SK-N-SH (cell line): ENCODE results near the gene IMPDH1. TPM values are rescaled to one million over a fixed set of nuclear protein-coding genes. Genes with fewer than 3 reads are reported as not detected.
A peak's percentile ranks its signal among the peaks of the same experiment; 100 is the strongest.

Source experiments
- CTCF ChIA-PET: fragments of 300-600, 350-600 bp; formaldehyde crosslinking; extraction: SDS; loops from one replicate; lab custom pipeline; 2021; lab: Yijun Ruan, JAX
- POLR2A ChIA-PET: fragments of 350-600 bp; sonication (Branson Sonifier 250); formaldehyde crosslinking; extraction: SDS; loops from one replicate; lab custom pipeline; 2020; ENCODE audit warnings: antibody characterized with exemption, inconsistent platforms; lab: Yijun Ruan, JAX
- DNase-seq: peaks from one replicate; pipeline ENCODE4 v3.0.0; 2012
- H2AFZ ChIP-seq: fragments of 200-600 bp; sonication (generic); 2 replicates; pipeline ENCODE4 v1.8.1; 2016; ENCODE audit warnings: antibody characterized with exemption, mild to moderate bottlenecking, low read depth
- H3F3A ChIP-seq: fragments of 200-600 bp; sonication (generic); replicated peaks from 2 replicates; pipeline ENCODE3; 2016; ENCODE audit warnings: antibody characterized with exemption, mild to moderate bottlenecking; ENCODE audit not compliant: insufficient read depth
- H3K27ac ChIP-seq, 2 experiments: fragments of 200-500 bp in 1 of 2; fragments of 200-600 bp in 1 of 2; sonication (Bioruptor generic) in 1 of 2; sonication (generic), shearing (Covaris generic) in 1 of 2; 2 replicates each; pipeline versions ENCODE4 v1.5.1 to v1.6.1; 2014 to 2016; ENCODE audit warnings: low read depth in 2 of 2, inconsistent platforms in 1 of 2, low read length in 1 of 2, mild to moderate bottlenecking in 1 of 2, mixed read lengths in 1 of 2
- H3K27me3 ChIP-seq: fragments of 200-600 bp; sonication (generic), shearing (Covaris generic); 2 replicates; pipeline ENCODE4 v1.6.1; 2016; ENCODE audit warnings: mixed run types; ENCODE audit not compliant: insufficient read depth
- H3K36me3 ChIP-seq, 2 experiments: fragments of 200-500 bp in 1 of 2; fragments of 200-600 bp in 1 of 2; sonication (Bioruptor generic) in 1 of 2; sonication (generic) in 1 of 2; replicated peaks in 1 of 2; 2 replicates each; pipeline versions ENCODE3 to v1.5.1; 2014 to 2016; ENCODE audit warnings: low read length in 1 of 2, mild to moderate bottlenecking in 1 of 2; ENCODE audit not compliant: insufficient read depth in 2 of 2, control insufficient read depth in 1 of 2
- H3K4me1 ChIP-seq, 2 experiments: fragments of 200-500 bp in 1 of 2; fragments of 200-600 bp in 1 of 2; sonication (Bioruptor generic) in 1 of 2; sonication (generic), shearing (Covaris generic) in 1 of 2; 2 replicates each; pipeline versions ENCODE4 v1.5.1 to v1.6.1; 2014 to 2016; ENCODE audit warnings: low read depth in 1 of 2, low read length in 1 of 2, mixed run types in 1 of 2; ENCODE audit not compliant: insufficient read depth in 2 of 2, control insufficient read depth in 1 of 2
- H3K4me2 ChIP-seq: fragments of 200-600 bp; sonication (generic), shearing (Covaris generic); 2 replicates; pipeline ENCODE4 v1.6.1; 2017; ENCODE audit warnings: mixed run types
- H3K4me3 ChIP-seq, 2 experiments: fragments of 200-500 bp in 1 of 2; fragments of 200-600 bp in 1 of 2; sonication (Bioruptor generic) in 1 of 2; sonication (generic), shearing (Covaris generic) in 1 of 2; 2 replicates each; pipeline versions ENCODE4 v1.5.1 to v1.8.1; 2014 to 2016; ENCODE audit warnings: low read depth in 2 of 2, inconsistent platforms in 1 of 2, low read length in 1 of 2, mild to moderate bottlenecking in 1 of 2, mixed read lengths in 1 of 2, moderate library complexity in 1 of 2
- H3K79me2 ChIP-seq: fragments of 200-600 bp; sonication (generic); 2 replicates; pipeline ENCODE4 v1.8.1; 2017; ENCODE audit warnings: mild to moderate bottlenecking; ENCODE audit not compliant: insufficient read depth
- H3K9ac ChIP-seq: fragments of 200-600 bp; sonication (generic); 2 replicates; pipeline ENCODE4 v1.6.1; 2017; ENCODE audit warnings: mixed run types
- H3K9me2 ChIP-seq: fragments of 200-600 bp; sonication (generic); 2 replicates; pipeline ENCODE4 v1.6.1; 2017; ENCODE audit warnings: mixed run types
- H3K9me3 ChIP-seq: fragments of 200-600 bp; sonication (generic); 2 replicates; pipeline ENCODE4 v1.6.1; 2017; ENCODE audit warnings: mixed run types, mild to moderate bottlenecking, moderate library complexity
- H4K20me1 ChIP-seq: fragments of 200-600 bp; sonication (generic); 2 replicates; pipeline ENCODE4 v1.6.1; 2017; ENCODE audit warnings: mild to moderate bottlenecking, mixed run types; ENCODE audit not compliant: insufficient read depth
- CTCF ChIP-seq: fragments of 200-600 bp; sonication (generic); IDR thresholded peaks from 2 replicates; pipeline ENCODE4 v1.6.1; 2017; ENCODE audit warnings: antibody characterized with exemption, mild to moderate bottlenecking, moderate library complexity
- ELF1 ChIP-seq: IDR thresholded peaks from 2 replicates; pipeline ENCODE4 v1.4.0; 2012
- FOSL2 ChIP-seq: IDR thresholded peaks from 2 replicates; pipeline ENCODE4 v1.4.0; 2012; ENCODE audit warnings: low read depth, mild to moderate bottlenecking, moderate library complexity, borderline replicate concordance
- GABPA ChIP-seq: IDR thresholded peaks from 2 replicates; pipeline ENCODE4 v1.4.0; 2012; ENCODE audit warnings: low read depth, mild to moderate bottlenecking
- MEF2A ChIP-seq: IDR thresholded peaks from 2 replicates; pipeline ENCODE4 v1.4.0; 2012; ENCODE audit warnings: low read depth, borderline replicate concordance
- MXI1 ChIP-seq: IDR thresholded peaks from 2 replicates; pipeline ENCODE4 v1.6.1; 2012; ENCODE audit warnings: mild to moderate bottlenecking, low read depth, low read length, improper control_type of control experiment
- NFIC ChIP-seq: IDR thresholded peaks from 2 replicates; pipeline ENCODE4 v1.4.0; 2012; ENCODE audit warnings: borderline replicate concordance
- NRF1 ChIP-seq: IDR thresholded peaks from 2 replicates; pipeline ENCODE4 v1.6.1; 2012; ENCODE audit warnings: low read depth, mild to moderate bottlenecking, low read length
- POLR2AphosphoS5 ChIP-seq: IDR thresholded peaks from 2 replicates; pipeline ENCODE4 v1.6.1; 2012; ENCODE audit warnings: low read depth, low read length
- RAD21 ChIP-seq: IDR thresholded peaks from 2 replicates; pipeline ENCODE4 v1.6.1; 2012; ENCODE audit warnings: mild to moderate bottlenecking, low read length
- RCOR1 ChIP-seq: fragments of 150-350 bp; IDR thresholded peaks from 2 replicates; pipeline ENCODE4 v1.6.1; 2017; ENCODE audit warnings: antibody characterized with exemption, low read length
- REST ChIP-seq: IDR thresholded peaks from 2 replicates; pipeline ENCODE4 v1.6.1; 2012; ENCODE audit warnings: mild to moderate bottlenecking, low read depth, low read length, moderate library complexity
- RXRA ChIP-seq: IDR thresholded peaks from 2 replicates; pipeline ENCODE4 v1.4.0; 2012; ENCODE audit warnings: low read depth, mild to moderate bottlenecking, borderline replicate concordance
- TCF12 ChIP-seq: IDR thresholded peaks from 2 replicates; pipeline ENCODE4 v1.4.0; 2012
- USF2 ChIP-seq: fragments of 150-350 bp; IDR thresholded peaks from 2 replicates; pipeline ENCODE4 v1.6.1; 2017; ENCODE audit warnings: antibody characterized with exemption, low read length, low read depth, borderline replicate concordance
- WGBS: methylation state at CpG from one replicate; pipeline ENCODE4 v1.1.6; 2017; ENCODE audit warnings: low lambda C conversion rate; 5-methylcytosine and 5-hydroxymethylcytosine counted together
- polyA plus RNA-seq, 3 experiments: library from polyadenylated mRNA; depleted of rRNA; stranded (reverse); fragments of >200 nt; gene quantifications; 2 replicates each; pipeline ENCODE4 v1.2.3, GENCODE V29; 2012

The IMPDH1 gene
- polyA plus RNA-seq, 1 of the 3 experiments (the other 2 are of a cell fraction) = 80.4 TPM

DNA sequence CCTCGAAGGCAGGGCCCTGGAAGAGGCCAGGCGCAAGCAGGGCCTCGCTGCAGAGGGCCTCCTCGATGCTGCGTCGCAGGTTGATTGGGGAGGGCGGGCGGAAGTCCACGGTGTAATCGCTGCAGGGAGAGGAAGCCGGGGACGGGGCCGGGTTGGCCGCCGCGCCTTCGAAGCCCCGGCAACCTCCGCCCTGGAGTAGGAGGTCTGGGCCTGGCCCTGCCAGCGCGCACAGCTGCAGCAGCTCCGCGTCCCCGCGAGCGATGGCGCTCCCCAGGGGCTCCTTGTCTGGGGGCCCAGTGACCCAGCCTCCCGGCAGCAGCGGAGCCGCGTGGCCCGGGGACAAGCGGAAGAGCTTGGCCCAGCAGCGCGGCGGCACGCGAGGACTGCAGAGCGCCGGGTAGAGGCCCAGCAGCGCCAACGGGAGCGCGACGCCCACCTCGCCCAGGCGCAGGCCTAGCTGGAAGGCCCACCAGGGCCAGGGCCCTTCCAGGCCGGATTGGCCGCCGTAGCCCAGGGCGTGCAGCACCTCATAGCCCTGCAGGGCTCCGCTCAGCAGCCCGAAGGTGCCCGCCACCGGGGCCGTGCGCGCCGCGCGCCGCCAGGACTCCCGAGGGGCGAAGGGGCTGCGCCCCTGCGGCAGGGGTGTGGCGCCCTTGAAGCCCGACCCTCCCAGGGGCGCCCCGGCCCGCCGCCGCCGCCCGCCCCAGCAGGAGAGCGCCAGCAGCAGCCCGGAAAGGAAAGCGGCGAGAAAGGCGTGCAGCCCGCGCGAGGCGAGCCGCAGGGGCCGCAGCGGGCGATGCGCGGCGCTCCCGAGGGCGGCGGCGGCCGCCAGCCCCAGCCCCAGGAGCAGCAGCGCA, 58.3 kb downstream of the IMPDH1 start (continued):
- no peak for TF ChIP-seq FOSL2

- H3K27me3 ChIP-seq = peaks cover 7% of the 10 kb centered on the region; the same call in 1 of the 2 replicates
- H3K36me3 ChIP-seq = no peaks in the 10 kb centered on the region
- H3K4me3 ChIP-seq = no peak overlapping the region
- POLR2A ChIA-PET = interaction anchor here (0.6 to 5.1 kb wide), 2 partner anchors 22 to 38 kb away, joined by 3 to 107 read pairs; no protein-coding TSS in a partner anchor
- H3F3A ChIP-seq = no peaks in the 10 kb centered on the region
- 80% methylated on average over 30 of the region's 35 CpGs for WGBS
- no peak for TF ChIP-seq MXI1
- no peak for TF ChIP-seq GABPA
- TF ChIP-seq TCF12 = no peak
- H3K79me2 ChIP-seq = no peaks in the 10 kb centered on the region
- H3K4me1 ChIP-seq = peaks cover 0 to 51% of the 10 kb centered on the region in 2 experiments; a peak in 2 of 4 replicates
- peak overlapping the region in 1 of 2 experiments; percentile 92; a peak in 2 of 4 replicates for H3K27ac ChIP-seq
- CTCF ChIA-PET = interaction anchor here (1.1 to 15.8 kb wide), 5 partner anchors 14 to 215 kb away, joined by 3 to 1786 read pairs (median 387); partner anchors contain the start of genes IMPDH1 and PRRT4
- no peak overlapping the region for H3K9ac ChIP-seq
- no peaks in the 10 kb centered on the region for H3K9me3 ChIP-seq
- no peaks in the 10 kb centered on the region for H4K20me1 ChIP-seq
- peak; percentile 41 for DNase-seq
- H3K4me2 ChIP-seq = no peak overlapping the region
- no peak overlapping the region for H2AFZ ChIP-seq
- no peaks in the 10 kb centered on the region for H3K9me2 ChIP-seq
Measured at GRCh38 chr7:128350708-128351295, 59.0 kb downstream of the IMPDH1 start.

- WGBS = 12% methylated on average over 4 of the region's 4 CpGs
- TF ChIP-seq NFIC (no peak), RAD21 (no peak), POLR2AphosphoS5 (no peak), ELF1 (no peak), CTCF (no peak), MXI1 (peak; percentile 44), USF2 (0 out of 2 replicates have a peak, but pooled peaks have one; percentile 11), NRF1 (no peak), RXRA (no peak), MEF2A (no peak), RCOR1 (peak; percentile 69; the same call in 1 of the 2 replicates), REST (no peak)
Measured at GRCh38 chr7:128349466-128349825, 60.3 kb downstream of the IMPDH1 start.

More at GRCh38 chr7:128349466-128349825, 60.3 kb downstream of the IMPDH1 start:
- H3K9me3 ChIP-seq = no peaks in the 10 kb centered on the region
- no peaks in the 10 kb centered on the region for H3K9me2 ChIP-seq
- POLR2A ChIA-PET = interaction anchor here (0.6 to 5.1 kb wide), 8 partner anchors 9 to 175 kb away, joined by 3 to 107 read pairs (median 6); partner anchors contain the start of gene HILPDA
- CTCF ChIA-PET = interaction anchor here (0.7 to 15.8 kb wide), 9 partner anchors 9 to 717 kb away, joined by 3 to 1786 read pairs (median 42); partner anchors contain the start of genes HILPDA, IMPDH1 and PRRT4
- H3F3A ChIP-seq = no peaks in the 10 kb centered on the region
- no peaks in the 10 kb centered on the region for H3K79me2 ChIP-seq
- no peak overlapping the region for H2AFZ ChIP-seq
- H3K36me3 ChIP-seq = no peaks in the 10 kb centered on the region
- H3K9ac ChIP-seq = no peak overlapping the region
- peaks cover 0 to 43% of the 10 kb centered on the region in 2 experiments; a peak in 2 of 4 replicates for H3K4me1 ChIP-seq
- H3K4me3 ChIP-seq = no peak overlapping the region
- H4K20me1 ChIP-seq = no peaks in the 10 kb centered on the region
- no peak overlapping the region for H3K4me2 ChIP-seq
- peak; percentile 66 for DNase-seq
- peaks cover 7% of the 10 kb centered on the region; the same call in 1 of the 2 replicates for H3K27me3 ChIP-seq
- H3K27ac ChIP-seq = peak overlapping the region in 1 of 2 experiments; percentile 92; a peak in 2 of 4 replicates
